Spleen (tissue), 7 donors: ENCODE data around the gene MAD2L2.

Experiments
- CTCF ChIP-seq, 11 experiments: fragments of 200-600 bp in 7 of 11; fragments of 450-650 bp in 4 of 11; sonication (generic) in 4 of 11; IDR thresholded peaks in 8 of 11; conservative IDR thresholded peaks in 3 of 11; 1 replicate in 7 of 11; 2 replicates in 4 of 11; pipeline versions ENCODE4 v1.4.0 to v1.8.0; 2016 to 2021; ENCODE audit warnings: antibody characterized with exemption in 11 of 11, inconsistent platforms in 4 of 11, mild to moderate bottlenecking in 1 of 11
- POLR2A ChIP-seq, 3 donors: fragments of 450-650 bp; IDR thresholded peaks; one replicate each; pipeline ENCODE4 v1.5.1; 2017; ENCODE audit warnings: antibody characterized with exemption in 3 of 3, mild to moderate bottlenecking in 1 of 3
- POLR2AphosphoS5 ChIP-seq, 3 donors: sonication (generic); formaldehyde crosslinking; IDR thresholded peaks; one replicate each; pipeline ENCODE4 v1.5.1; 2017; ENCODE audit warnings: antibody characterized with exemption in 3 of 3
- donor health status: DM: no; HTN: no; CAD: no; lungs with moderate emphysema.
- donor health status: DM: no; HTN: no; CAD: no.
- donor health status: DM: no; HTN: no; CAD: no.

GRCh38 chr1:11639372-11639771 is 41.6 kb downstream of the MAD2L2 start:
- no peak for TF ChIP-seq CTCF (IDR thresholded peaks at IDR 0.05 in 8 of 11, conservative IDR thresholded peaks at IDR 0.05 in 3 of 11)
- TF ChIP-seq POLR2AphosphoS5 (IDR thresholded peaks at IDR 0.05) = no peak
- no peak for TF ChIP-seq POLR2A (IDR thresholded peaks at IDR 0.05)
